WTC11 (cell line): ENCODE results near the gene SAMD3. TPM values are rescaled to one million over a fixed set of nuclear protein-coding genes. Genes with fewer than 3 reads are reported as not detected.

ENCODE experiments used
- ATAC-seq: fragments of 200-7000 bp; cut with Tn5 transposase; 2 replicates; pipeline ENCODE4 v1.10.0; 2021; ENCODE audit warnings: mild to moderate bottlenecking, moderate library complexity
- CTCF ChIA-PET: fragments of 300-600 bp; sonication (Branson Sonifier 250); formaldehyde crosslinking; loops from one replicate; lab custom pipeline; 2021; ENCODE audit warnings: antibody characterized with exemption; lab: Charles Lee
- POLR2A ChIA-PET: fragments of 350-600 bp; sonication (Branson Sonifier 250); formaldehyde crosslinking; loops from one replicate; lab custom pipeline; 2021; ENCODE audit warnings: antibody characterized with exemption; lab: Charles Lee
- DNase-seq: peaks from one replicate; pipeline ENCODE4 v3.0.0; 2021; ENCODE audit warnings: low spot score
- H3K27ac Mint-ChIP-seq: 2 replicates; pipeline ENCODE4 v1.8.0; 2021; ENCODE audit warnings: mixed read lengths
- H3K27me3 Mint-ChIP-seq: 2 replicates; pipeline ENCODE4 v1.8.0; 2021; ENCODE audit warnings: low read depth, mild to moderate bottlenecking, moderate library complexity, mixed read lengths
- H3K36me3 Mint-ChIP-seq: 2 replicates; pipeline ENCODE4 v1.8.0; 2021; ENCODE audit warnings: mixed read lengths
- H3K4me1 Mint-ChIP-seq: 2 replicates; pipeline ENCODE4 v1.8.0; 2022; ENCODE audit warnings: mixed read lengths
- H3K4me3 Mint-ChIP-seq: 2 replicates; pipeline ENCODE4 v1.8.0; 2021; ENCODE audit warnings: mild to moderate bottlenecking, moderate library complexity, mixed read lengths
- H3K9me3 Mint-ChIP-seq: 2 replicates; pipeline ENCODE4 v1.8.0; 2021; ENCODE audit warnings: mixed read lengths
- CREM ChIP-seq: sonication (generic); formaldehyde crosslinking; IDR thresholded peaks from 2 replicates; pipeline ENCODE4 v1.8.1; 2022; ENCODE audit warnings: mild to moderate bottlenecking, missing genetic modification reagents, moderate library complexity
- MXD4 ChIP-seq: fragments of 250-450 bp; sonication (Bioruptor Pico); IDR thresholded peaks from 2 replicates; pipeline ENCODE4 v1.8.0; 2021; ENCODE audit warnings: mild to moderate bottlenecking, moderate library complexity, borderline replicate concordance
- NFYB ChIP-seq: sonication (generic); formaldehyde crosslinking; conservative IDR thresholded peaks from 2 replicates; pipeline ENCODE4 v1.8.0; 2022; ENCODE audit warnings: low read depth, missing genetic modification reagents
- SMAD4 ChIP-seq: sonication (generic); formaldehyde crosslinking; IDR thresholded peaks from 2 replicates; pipeline ENCODE4 v1.8.0; 2022; ENCODE audit warnings: mild to moderate bottlenecking, missing genetic modification reagents
- ZNF121 ChIP-seq: sonication (generic); formaldehyde crosslinking; IDR thresholded peaks from 2 replicates; pipeline ENCODE4 v1.8.0; 2023; ENCODE audit warnings: missing genetic modification reagents
- ZNF219 ChIP-seq: sonication (generic); formaldehyde crosslinking; IDR thresholded peaks from 2 replicates; pipeline ENCODE4 v1.8.0; 2023; ENCODE audit warnings: missing genetic modification reagents, mild to moderate bottlenecking, borderline replicate concordance
- total RNA-seq: library from RNA; stranded (reverse); gene quantifications from 3 replicates; pipeline ENCODE4 v1.2.3, GENCODE V29; 2021
- TF ChIP-seq, protein P1 (sequence below): sonication (generic); formaldehyde crosslinking; IDR thresholded peaks from 2 replicates; pipeline ENCODE4 v1.8.0; 2023; ENCODE audit warnings: mild to moderate bottlenecking, missing genetic modification reagents
- TF ChIP-seq, protein P2 (sequence below): sonication (generic); formaldehyde crosslinking; IDR thresholded peaks from 2 replicates; pipeline ENCODE4 v1.8.1; 2023; ENCODE audit warnings: mild to moderate bottlenecking, missing genetic modification reagents, borderline replicate concordance
- TF ChIP-seq, protein P3 (sequence below): fragments of 250-450 bp; sonication (Bioruptor Pico); IDR thresholded peaks from 2 replicates; pipeline ENCODE4 v1.9.0; 2021; ENCODE audit warnings: mild to moderate bottlenecking, borderline replicate concordance
- TF ChIP-seq, protein P4 (sequence below): sonication (generic); formaldehyde crosslinking; IDR thresholded peaks from 2 replicates; pipeline ENCODE4 v1.8.0; 2022; ENCODE audit warnings: missing genetic modification reagents
- TF ChIP-seq, protein P5 (sequence below): fragments of 200-600 bp; IDR thresholded peaks from 2 replicates; pipeline ENCODE4 v1.8.0; 2022; ENCODE audit warnings: antibody characterized with exemption
- TF ChIP-seq, protein P6 (sequence below): sonication (generic); formaldehyde crosslinking; IDR thresholded peaks from 2 replicates; pipeline ENCODE4 v1.8.0; 2022; ENCODE audit warnings: mild to moderate bottlenecking, missing genetic modification reagents
- TF ChIP-seq, protein P7 (sequence below): fragments of 250-450 bp; sonication (Bioruptor Pico); IDR thresholded peaks from 2 replicates; pipeline ENCODE4 v1.9.0; 2021; ENCODE audit warnings: mild to moderate bottlenecking

SAMD3 gene
- total RNA-seq, 1 experiment from 2014 or later: 1.2 TPM

DNA sequence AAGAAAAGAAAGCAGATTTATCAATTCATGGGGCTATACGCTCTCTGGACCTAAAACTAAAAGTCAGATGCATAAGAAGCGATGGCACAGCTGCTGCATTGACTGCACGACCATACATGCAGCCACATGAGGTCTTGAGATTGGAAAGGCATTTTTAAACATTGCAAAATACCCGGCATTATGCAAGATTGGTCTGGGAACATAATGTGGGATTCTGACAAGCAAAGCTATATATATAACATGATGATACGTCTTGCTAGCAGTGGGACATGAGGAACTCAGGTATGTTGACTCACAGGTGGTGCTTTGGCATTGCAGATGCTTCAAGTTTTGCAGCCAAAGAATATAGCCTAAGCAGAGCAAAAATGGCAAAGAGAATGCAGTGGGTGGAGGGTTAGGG, 55.1 kb downstream of the SAMD3 start (continued):
- TF ChIP-seq, protein P1, sequence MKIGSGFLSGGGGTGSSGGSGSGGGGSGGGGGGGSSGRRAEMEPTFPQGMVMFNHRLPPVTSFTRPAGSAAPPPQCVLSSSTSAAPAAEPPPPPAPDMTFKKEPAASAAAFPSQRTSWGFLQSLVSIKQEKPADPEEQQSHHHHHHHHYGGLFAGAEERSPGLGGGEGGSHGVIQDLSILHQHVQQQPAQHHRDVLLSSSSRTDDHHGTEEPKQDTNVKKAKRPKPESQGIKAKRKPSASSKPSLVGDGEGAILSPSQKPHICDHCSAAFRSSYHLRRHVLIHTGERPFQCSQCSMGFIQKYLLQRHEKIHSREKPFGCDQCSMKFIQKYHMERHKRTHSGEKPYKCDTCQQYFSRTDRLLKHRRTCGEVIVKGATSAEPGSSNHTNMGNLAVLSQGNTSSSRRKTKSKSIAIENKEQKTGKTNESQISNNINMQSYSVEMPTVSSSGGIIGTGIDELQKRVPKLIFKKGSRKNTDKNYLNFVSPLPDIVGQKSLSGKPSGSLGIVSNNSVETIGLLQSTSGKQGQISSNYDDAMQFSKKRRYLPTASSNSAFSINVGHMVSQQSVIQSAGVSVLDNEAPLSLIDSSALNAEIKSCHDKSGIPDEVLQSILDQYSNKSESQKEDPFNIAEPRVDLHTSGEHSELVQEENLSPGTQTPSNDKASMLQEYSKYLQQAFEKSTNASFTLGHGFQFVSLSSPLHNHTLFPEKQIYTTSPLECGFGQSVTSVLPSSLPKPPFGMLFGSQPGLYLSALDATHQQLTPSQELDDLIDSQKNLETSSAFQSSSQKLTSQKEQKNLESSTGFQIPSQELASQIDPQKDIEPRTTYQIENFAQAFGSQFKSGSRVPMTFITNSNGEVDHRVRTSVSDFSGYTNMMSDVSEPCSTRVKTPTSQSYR: no peak
- TF ChIP-seq ZNF219 (CRISPR knock-in tag): no peak
- no peak for TF ChIP-seq MXD4
- no peak for TF ChIP-seq SMAD4 (CRISPR knock-in tag)
- TF ChIP-seq, protein P2, sequence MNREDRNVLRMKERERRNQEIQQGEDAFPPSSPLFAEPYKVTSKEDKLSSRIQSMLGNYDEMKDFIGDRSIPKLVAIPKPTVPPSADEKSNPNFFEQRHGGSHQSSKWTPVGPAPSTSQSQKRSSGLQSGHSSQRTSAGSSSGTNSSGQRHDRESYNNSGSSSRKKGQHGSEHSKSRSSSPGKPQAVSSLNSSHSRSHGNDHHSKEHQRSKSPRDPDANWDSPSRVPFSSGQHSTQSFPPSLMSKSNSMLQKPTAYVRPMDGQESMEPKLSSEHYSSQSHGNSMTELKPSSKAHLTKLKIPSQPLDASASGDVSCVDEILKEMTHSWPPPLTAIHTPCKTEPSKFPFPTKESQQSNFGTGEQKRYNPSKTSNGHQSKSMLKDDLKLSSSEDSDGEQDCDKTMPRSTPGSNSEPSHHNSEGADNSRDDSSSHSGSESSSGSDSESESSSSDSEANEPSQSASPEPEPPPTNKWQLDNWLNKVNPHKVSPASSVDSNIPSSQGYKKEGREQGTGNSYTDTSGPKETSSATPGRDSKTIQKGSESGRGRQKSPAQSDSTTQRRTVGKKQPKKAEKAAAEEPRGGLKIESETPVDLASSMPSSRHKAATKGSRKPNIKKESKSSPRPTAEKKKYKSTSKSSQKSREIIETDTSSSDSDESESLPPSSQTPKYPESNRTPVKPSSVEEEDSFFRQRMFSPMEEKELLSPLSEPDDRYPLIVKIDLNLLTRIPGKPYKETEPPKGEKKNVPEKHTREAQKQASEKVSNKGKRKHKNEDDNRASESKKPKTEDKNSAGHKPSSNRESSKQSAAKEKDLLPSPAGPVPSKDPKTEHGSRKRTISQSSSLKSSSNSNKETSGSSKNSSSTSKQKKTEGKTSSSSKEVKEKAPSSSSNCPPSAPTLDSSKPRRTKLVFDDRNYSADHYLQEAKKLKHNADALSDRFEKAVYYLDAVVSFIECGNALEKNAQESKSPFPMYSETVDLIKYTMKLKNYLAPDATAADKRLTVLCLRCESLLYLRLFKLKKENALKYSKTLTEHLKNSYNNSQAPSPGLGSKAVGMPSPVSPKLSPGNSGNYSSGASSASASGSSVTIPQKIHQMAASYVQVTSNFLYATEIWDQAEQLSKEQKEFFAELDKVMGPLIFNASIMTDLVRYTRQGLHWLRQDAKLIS: no peak
- TF ChIP-seq, protein P3, sequence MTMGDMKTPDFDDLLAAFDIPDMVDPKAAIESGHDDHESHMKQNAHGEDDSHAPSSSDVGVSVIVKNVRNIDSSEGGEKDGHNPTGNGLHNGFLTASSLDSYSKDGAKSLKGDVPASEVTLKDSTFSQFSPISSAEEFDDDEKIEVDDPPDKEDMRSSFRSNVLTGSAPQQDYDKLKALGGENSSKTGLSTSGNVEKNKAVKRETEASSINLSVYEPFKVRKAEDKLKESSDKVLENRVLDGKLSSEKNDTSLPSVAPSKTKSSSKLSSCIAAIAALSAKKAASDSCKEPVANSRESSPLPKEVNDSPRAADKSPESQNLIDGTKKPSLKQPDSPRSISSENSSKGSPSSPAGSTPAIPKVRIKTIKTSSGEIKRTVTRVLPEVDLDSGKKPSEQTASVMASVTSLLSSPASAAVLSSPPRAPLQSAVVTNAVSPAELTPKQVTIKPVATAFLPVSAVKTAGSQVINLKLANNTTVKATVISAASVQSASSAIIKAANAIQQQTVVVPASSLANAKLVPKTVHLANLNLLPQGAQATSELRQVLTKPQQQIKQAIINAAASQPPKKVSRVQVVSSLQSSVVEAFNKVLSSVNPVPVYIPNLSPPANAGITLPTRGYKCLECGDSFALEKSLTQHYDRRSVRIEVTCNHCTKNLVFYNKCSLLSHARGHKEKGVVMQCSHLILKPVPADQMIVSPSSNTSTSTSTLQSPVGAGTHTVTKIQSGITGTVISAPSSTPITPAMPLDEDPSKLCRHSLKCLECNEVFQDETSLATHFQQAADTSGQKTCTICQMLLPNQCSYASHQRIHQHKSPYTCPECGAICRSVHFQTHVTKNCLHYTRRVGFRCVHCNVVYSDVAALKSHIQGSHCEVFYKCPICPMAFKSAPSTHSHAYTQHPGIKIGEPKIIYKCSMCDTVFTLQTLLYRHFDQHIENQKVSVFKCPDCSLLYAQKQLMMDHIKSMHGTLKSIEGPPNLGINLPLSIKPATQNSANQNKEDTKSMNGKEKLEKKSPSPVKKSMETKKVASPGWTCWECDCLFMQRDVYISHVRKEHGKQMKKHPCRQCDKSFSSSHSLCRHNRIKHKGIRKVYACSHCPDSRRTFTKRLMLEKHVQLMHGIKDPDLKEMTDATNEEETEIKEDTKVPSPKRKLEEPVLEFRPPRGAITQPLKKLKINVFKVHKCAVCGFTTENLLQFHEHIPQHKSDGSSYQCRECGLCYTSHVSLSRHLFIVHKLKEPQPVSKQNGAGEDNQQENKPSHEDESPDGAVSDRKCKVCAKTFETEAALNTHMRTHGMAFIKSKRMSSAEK (CRISPR knock-in tag): no peak

DNA sequence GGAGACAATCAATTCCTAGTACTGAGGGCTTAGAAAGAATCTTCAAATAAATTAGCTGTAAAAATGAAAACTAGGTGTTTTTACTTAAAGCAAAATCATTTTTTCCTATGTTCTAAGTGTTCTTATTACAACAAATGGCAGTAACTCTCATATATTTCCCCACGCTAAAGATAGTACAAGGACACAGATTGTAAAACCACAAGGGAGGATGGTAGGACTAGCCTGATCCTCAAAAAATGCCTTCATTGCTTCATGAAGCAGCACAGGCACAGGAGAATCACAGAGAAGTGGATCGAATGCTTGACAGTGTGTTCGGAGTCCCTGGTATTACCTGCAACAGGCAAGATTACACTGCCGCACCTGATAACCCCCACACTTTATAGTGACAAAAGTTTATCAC, 58.5 kb downstream of the SAMD3 start:
- no peak for ATAC-seq
- peaks cover 4% of the 10 kb centered on the region for H3K9me3 Mint-ChIP-seq

More for the DNA sequence above, 58.5 kb downstream of the SAMD3 start:
- Mint-ChIP-seq H3K27ac (no peak overlapping the region; the same call in 1 of the 2 replicates), H3K27me3 (no peaks in the 10 kb centered on the region), H3K4me1 (peaks cover 10% of the 10 kb centered on the region), H3K36me3 (peaks cover 5% of the 10 kb centered on the region), H3K4me3 (no peak overlapping the region)
- ChIA-PET CTCF (no interaction called here), POLR2A (no interaction called here)
- TF ChIP-seq ZNF121 (CRISPR knock-in tag) (no peak), NFYB (CRISPR knock-in tag) (no peak), CREM (CRISPR knock-in tag) (no peak)
- TF ChIP-seq, protein P4, sequence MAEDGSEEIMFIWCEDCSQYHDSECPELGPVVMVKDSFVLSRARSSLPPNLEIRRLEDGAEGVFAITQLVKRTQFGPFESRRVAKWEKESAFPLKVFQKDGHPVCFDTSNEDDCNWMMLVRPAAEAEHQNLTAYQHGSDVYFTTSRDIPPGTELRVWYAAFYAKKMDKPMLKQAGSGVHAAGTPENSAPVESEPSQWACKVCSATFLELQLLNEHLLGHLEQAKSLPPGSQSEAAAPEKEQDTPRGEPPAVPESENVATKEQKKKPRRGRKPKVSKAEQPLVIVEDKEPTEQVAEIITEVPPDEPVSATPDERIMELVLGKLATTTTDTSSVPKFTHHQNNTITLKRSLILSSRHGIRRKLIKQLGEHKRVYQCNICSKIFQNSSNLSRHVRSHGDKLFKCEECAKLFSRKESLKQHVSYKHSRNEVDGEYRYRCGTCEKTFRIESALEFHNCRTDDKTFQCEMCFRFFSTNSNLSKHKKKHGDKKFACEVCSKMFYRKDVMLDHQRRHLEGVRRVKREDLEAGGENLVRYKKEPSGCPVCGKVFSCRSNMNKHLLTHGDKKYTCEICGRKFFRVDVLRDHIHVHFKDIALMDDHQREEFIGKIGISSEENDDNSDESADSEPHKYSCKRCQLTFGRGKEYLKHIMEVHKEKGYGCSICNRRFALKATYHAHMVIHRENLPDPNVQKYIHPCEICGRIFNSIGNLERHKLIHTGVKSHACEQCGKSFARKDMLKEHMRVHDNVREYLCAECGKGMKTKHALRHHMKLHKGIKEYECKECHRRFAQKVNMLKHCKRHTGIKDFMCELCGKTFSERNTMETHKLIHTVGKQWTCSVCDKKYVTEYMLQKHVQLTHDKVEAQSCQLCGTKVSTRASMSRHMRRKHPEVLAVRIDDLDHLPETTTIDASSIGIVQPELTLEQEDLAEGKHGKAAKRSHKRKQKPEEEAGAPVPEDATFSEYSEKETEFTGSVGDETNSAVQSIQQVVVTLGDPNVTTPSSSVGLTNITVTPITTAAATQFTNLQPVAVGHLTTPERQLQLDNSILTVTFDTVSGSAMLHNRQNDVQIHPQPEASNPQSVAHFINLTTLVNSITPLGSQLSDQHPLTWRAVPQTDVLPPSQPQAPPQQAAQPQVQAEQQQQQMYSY (CRISPR knock-in tag): no peak
- TF ChIP-seq, protein P5, sequence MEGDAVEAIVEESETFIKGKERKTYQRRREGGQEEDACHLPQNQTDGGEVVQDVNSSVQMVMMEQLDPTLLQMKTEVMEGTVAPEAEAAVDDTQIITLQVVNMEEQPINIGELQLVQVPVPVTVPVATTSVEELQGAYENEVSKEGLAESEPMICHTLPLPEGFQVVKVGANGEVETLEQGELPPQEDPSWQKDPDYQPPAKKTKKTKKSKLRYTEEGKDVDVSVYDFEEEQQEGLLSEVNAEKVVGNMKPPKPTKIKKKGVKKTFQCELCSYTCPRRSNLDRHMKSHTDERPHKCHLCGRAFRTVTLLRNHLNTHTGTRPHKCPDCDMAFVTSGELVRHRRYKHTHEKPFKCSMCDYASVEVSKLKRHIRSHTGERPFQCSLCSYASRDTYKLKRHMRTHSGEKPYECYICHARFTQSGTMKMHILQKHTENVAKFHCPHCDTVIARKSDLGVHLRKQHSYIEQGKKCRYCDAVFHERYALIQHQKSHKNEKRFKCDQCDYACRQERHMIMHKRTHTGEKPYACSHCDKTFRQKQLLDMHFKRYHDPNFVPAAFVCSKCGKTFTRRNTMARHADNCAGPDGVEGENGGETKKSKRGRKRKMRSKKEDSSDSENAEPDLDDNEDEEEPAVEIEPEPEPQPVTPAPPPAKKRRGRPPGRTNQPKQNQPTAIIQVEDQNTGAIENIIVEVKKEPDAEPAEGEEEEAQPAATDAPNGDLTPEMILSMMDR: no peak
- TF ChIP-seq, protein P6, sequence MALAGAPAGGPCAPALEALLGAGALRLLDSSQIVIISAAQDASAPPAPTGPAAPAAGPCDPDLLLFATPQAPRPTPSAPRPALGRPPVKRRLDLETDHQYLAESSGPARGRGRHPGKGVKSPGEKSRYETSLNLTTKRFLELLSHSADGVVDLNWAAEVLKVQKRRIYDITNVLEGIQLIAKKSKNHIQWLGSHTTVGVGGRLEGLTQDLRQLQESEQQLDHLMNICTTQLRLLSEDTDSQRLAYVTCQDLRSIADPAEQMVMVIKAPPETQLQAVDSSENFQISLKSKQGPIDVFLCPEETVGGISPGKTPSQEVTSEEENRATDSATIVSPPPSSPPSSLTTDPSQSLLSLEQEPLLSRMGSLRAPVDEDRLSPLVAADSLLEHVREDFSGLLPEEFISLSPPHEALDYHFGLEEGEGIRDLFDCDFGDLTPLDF (CRISPR knock-in tag): no peak
- TF ChIP-seq, protein P7, sequence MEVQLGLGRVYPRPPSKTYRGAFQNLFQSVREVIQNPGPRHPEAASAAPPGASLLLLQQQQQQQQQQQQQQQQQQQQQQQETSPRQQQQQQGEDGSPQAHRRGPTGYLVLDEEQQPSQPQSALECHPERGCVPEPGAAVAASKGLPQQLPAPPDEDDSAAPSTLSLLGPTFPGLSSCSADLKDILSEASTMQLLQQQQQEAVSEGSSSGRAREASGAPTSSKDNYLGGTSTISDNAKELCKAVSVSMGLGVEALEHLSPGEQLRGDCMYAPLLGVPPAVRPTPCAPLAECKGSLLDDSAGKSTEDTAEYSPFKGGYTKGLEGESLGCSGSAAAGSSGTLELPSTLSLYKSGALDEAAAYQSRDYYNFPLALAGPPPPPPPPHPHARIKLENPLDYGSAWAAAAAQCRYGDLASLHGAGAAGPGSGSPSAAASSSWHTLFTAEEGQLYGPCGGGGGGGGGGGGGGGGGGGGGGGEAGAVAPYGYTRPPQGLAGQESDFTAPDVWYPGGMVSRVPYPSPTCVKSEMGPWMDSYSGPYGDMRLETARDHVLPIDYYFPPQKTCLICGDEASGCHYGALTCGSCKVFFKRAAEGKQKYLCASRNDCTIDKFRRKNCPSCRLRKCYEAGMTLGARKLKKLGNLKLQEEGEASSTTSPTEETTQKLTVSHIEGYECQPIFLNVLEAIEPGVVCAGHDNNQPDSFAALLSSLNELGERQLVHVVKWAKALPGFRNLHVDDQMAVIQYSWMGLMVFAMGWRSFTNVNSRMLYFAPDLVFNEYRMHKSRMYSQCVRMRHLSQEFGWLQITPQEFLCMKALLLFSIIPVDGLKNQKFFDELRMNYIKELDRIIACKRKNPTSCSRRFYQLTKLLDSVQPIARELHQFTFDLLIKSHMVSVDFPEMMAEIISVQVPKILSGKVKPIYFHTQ (CRISPR knock-in tag): no peak
- DNase-seq: no peak
